ENCODE results near the gene LRMDA. TPM values are rescaled to one million over a fixed set of nuclear protein-coding genes. Genes with fewer than 3 reads are reported as not detected.

Gene LRMDA
- total RNA-seq, 2 experiments from 2014 or later, result not detected

DNA sequence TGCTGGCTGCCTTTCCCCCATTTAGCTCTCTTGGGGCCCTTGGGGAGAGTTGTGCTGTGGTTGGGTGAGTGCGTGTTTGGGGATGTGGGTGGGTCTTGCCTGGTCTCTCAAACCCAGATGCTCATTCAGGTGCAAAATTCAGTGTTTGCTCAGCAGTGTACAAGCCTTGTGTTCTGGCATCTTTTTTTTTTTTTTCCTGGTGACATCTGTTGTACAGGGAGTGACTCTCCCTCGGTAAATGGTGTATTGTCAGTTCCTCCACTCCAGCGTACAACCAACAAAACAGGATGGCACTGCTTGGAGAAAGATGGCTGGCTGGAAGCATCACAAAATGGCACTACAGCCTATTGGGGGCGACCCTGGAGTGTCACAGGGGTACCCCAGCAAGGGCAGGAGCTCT lies 75.5 kb downstream of the LRMDA start:
- Histone ChIP-seq H3K4me1 (ENCODE audit: insufficient read depth, low read length) (no peaks in the 10 kb centered on the region), H3K27ac (ENCODE audit: low read depth in 1 of 2, low read length in 2 of 2) (no peak overlapping the region), H3K9me3 (ENCODE audit: control insufficient read depth in 1 of 2, insufficient read depth in 1 of 2, low read length in 2 of 2) (no peaks in the 10 kb centered on the region), H3K4me3 (ENCODE audit: low read length) (no peak overlapping the region), H3K27me3 (ENCODE audit: control insufficient read depth in 1 of 2, insufficient read depth in 2 of 2, low read length in 2 of 2) (peaks cover 0 to 3% of the 10 kb centered on the region in 2 experiments), H3K36me3 (ENCODE audit: insufficient read depth, low read length) (no peaks in the 10 kb centered on the region)
- ChIA-PET CTCF (no interaction called here), POLR2A (no interaction called here)
- Mint-ChIP-seq H3K4me3 (no peak overlapping the region), H3K27me3 (peaks cover 3% of the 10 kb centered on the region), H3K9me3 (no peaks in the 10 kb centered on the region), H3K36me3 (ENCODE audit: low read depth) (no peaks in the 10 kb centered on the region), H3K27ac (no peak overlapping the region), H3K4me1 (ENCODE audit: low read depth) (no peaks in the 10 kb centered on the region)
- TF ChIP-seq, protein P1, sequence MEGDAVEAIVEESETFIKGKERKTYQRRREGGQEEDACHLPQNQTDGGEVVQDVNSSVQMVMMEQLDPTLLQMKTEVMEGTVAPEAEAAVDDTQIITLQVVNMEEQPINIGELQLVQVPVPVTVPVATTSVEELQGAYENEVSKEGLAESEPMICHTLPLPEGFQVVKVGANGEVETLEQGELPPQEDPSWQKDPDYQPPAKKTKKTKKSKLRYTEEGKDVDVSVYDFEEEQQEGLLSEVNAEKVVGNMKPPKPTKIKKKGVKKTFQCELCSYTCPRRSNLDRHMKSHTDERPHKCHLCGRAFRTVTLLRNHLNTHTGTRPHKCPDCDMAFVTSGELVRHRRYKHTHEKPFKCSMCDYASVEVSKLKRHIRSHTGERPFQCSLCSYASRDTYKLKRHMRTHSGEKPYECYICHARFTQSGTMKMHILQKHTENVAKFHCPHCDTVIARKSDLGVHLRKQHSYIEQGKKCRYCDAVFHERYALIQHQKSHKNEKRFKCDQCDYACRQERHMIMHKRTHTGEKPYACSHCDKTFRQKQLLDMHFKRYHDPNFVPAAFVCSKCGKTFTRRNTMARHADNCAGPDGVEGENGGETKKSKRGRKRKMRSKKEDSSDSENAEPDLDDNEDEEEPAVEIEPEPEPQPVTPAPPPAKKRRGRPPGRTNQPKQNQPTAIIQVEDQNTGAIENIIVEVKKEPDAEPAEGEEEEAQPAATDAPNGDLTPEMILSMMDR (IDR thresholded peaks at IDR 0.05), result no peak
- DNase-seq (no peak), ATAC-seq (ENCODE audit: poor library complexity) (no peak)
- intact Hi-C loops (cut with DNase I, micrococcal nuclease), result no loop called here

DNA sequence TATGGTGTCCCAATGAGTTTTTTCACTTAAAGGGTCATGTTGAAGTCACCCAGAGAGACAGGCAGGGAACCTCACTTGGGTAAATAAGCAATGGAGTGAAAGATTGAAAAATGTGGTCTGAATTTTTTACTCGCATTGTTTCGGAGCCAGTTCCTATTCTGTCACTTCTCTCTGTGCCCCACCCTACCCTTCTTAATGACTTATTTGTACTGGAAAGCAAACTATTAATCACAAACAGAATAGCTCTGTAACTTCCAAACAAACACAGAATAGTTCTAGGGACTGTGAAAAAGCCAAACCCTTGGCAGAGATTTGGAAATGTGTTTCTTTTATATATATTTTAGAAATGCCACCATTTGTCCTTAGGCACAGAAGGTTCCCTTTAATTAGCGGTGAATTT lies 76.0 kb downstream of the LRMDA start:
- Histone ChIP-seq H3K27me3 (ENCODE audit: control insufficient read depth in 1 of 2, insufficient read depth in 2 of 2, low read length in 2 of 2) (peaks cover 0 to 3% of the 10 kb centered on the region in 2 experiments), H3K4me3 (ENCODE audit: low read length) (no peak overlapping the region), H3K27ac (ENCODE audit: low read depth in 1 of 2, low read length in 2 of 2) (no peak overlapping the region), H3K9me3 (ENCODE audit: control insufficient read depth in 1 of 2, insufficient read depth in 1 of 2, low read length in 2 of 2) (no peaks in the 10 kb centered on the region), H3K4me1 (ENCODE audit: insufficient read depth, low read length) (no peaks in the 10 kb centered on the region), H3K36me3 (ENCODE audit: insufficient read depth, low read length) (no peaks in the 10 kb centered on the region)
- ChIA-PET CTCF (no interaction called here), POLR2A (no interaction called here)
- TF ChIP-seq, protein P1 (IDR thresholded peaks at IDR 0.05), result no peak
- Mint-ChIP-seq H3K9me3 (no peaks in the 10 kb centered on the region), H3K4me1 (ENCODE audit: low read depth) (no peaks in the 10 kb centered on the region), H3K4me3 (no peak overlapping the region), H3K27me3 (peaks cover 6% of the 10 kb centered on the region), H3K36me3 (ENCODE audit: low read depth) (no peaks in the 10 kb centered on the region), H3K27ac (no peak overlapping the region)
- ATAC-seq (ENCODE audit: poor library complexity) (no peak), DNase-seq (no peak)
- intact Hi-C loops (cut with DNase I, micrococcal nuclease), result no loop called here

DNA sequence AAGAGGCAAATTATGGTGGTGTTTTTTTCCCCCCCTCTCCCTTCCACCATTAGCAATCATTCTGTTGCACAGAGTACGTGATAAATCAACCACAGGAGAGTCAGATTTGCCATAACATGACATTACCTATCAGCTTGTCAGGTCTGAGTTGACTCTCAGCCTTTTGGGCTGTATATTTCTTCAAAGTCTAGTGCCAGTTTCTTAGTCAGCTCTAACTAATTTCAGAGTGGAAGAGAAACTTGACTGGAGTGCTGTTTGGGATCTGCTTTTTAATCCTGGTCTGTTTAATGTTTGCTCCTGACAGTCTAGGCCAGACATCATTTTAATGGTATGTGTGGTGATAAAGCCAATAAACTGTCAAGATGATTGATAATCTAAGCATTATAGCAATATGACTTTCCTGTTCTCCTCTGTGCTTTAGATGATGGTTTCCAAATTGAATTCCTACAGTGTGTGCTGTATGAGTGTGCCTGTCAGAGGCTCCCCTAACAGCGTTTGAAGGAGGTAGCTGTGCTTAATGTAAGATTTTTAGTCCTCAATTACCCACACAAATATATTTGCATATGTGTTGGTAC lies 76.9 kb downstream of the LRMDA start:
- H3K27ac ChIP-seq (ENCODE audit: low read depth in 1 of 2, low read length in 2 of 2), result no peak overlapping the region
- no peak for DNase-seq
- Mint-ChIP-seq H3K9me3 (no peaks in the 10 kb centered on the region), H3K36me3 (ENCODE audit: low read depth) (no peaks in the 10 kb centered on the region), H3K4me3 (no peak overlapping the region), H3K4me1 (ENCODE audit: low read depth) (no peaks in the 10 kb centered on the region), H3K27me3 (peaks cover 8% of the 10 kb centered on the region), H3K27ac (no peak overlapping the region)
- peaks cover 0 to 3% of the 10 kb centered on the region in 2 experiments for H3K27me3 ChIP-seq (ENCODE audit: control insufficient read depth in 1 of 2, insufficient read depth in 2 of 2, low read length in 2 of 2)
- no peaks in the 10 kb centered on the region for H3K9me3 ChIP-seq (ENCODE audit: control insufficient read depth in 1 of 2, insufficient read depth in 1 of 2, low read length in 2 of 2)
- H3K4me3 ChIP-seq (ENCODE audit: low read length), result no peak overlapping the region
- intact Hi-C loops (cut with DNase I, micrococcal nuclease), result no loop called here
- ChIA-PET CTCF (no interaction called here), POLR2A (no interaction called here)
- ATAC-seq (ENCODE audit: poor library complexity), result no peak
- TF ChIP-seq, protein P1 (IDR thresholded peaks at IDR 0.05), result no peak
- no peaks in the 10 kb centered on the region for H3K4me1 ChIP-seq (ENCODE audit: insufficient read depth, low read length)
- H3K36me3 ChIP-seq (ENCODE audit: insufficient read depth, low read length), result no peaks in the 10 kb centered on the region
